Activated CD8-positive, alpha-beta T cell treated with anti-CD3 and anti-CD28 coated beads, Interleukin-2, amount 10 ng/mL, durations not matched to agents 7 days and 5 days (primary cell): ENCODE results near the gene POLH. TPM values are rescaled to one million over a fixed set of nuclear protein-coding genes. Genes with fewer than 3 reads are reported as not detected.
"Not testable (repeated sequence)": the region's sequence is repeated elsewhere in the genome, so short reads cannot be mapped to it uniquely, and the experiment has no call there.

ENCODE experiments used
- ATAC-seq: fragments of 150-1000 bp; cut with Tn5 transposase; one replicate; pipeline ENCODE4 v1.10.0; 2021; ENCODE audit warnings: moderate library complexity
- CTCF ChIA-PET: fragments of 350-600 bp; sonication (Branson Sonifier 250); formaldehyde crosslinking; loops from one replicate; lab custom pipeline; 2021; ENCODE audit warnings: antibody characterized with exemption; lab: Charles Lee
- POLR2A ChIA-PET: fragments of 350-600 bp; sonication (Branson Sonifier 250); formaldehyde crosslinking; loops from one replicate; lab custom pipeline; 2021; ENCODE audit warnings: antibody characterized with exemption; lab: Charles Lee
- DNase-seq: peaks from one replicate; pipeline ENCODE4 v3.0.0-alpha.2; 2020
- H3K27ac Mint-ChIP-seq: one replicate; pipeline ENCODE4 v1.8.0; 2021; ENCODE audit warnings: mild to moderate bottlenecking, mixed read lengths
- H3K27me3 Mint-ChIP-seq: one replicate; pipeline ENCODE4 v1.8.0; 2021; ENCODE audit warnings: low read depth, mixed read lengths
- H3K36me3 Mint-ChIP-seq: one replicate; pipeline ENCODE4 v1.8.0; 2021; ENCODE audit warnings: low read depth, mixed read lengths
- H3K4me1 Mint-ChIP-seq: one replicate; pipeline ENCODE4 v1.8.0; 2021; ENCODE audit warnings: low read depth, mixed read lengths
- H3K4me3 Mint-ChIP-seq: one replicate; pipeline ENCODE4 v1.8.0; 2021; ENCODE audit warnings: mild to moderate bottlenecking, mixed read lengths
- H3K9me3 Mint-ChIP-seq: one replicate; pipeline ENCODE4 v1.8.0; 2022; ENCODE audit warnings: mixed read lengths; ENCODE audit not compliant: insufficient read depth
- total RNA-seq, 2 experiments: library from RNA; stranded (reverse); gene quantifications; one replicate each; pipeline ENCODE4 v1.2.3, GENCODE V29; 2021

POLH gene
- total RNA-seq, 2 experiments from 2014 or later: 73.1 to 75.2 TPM

DNA sequence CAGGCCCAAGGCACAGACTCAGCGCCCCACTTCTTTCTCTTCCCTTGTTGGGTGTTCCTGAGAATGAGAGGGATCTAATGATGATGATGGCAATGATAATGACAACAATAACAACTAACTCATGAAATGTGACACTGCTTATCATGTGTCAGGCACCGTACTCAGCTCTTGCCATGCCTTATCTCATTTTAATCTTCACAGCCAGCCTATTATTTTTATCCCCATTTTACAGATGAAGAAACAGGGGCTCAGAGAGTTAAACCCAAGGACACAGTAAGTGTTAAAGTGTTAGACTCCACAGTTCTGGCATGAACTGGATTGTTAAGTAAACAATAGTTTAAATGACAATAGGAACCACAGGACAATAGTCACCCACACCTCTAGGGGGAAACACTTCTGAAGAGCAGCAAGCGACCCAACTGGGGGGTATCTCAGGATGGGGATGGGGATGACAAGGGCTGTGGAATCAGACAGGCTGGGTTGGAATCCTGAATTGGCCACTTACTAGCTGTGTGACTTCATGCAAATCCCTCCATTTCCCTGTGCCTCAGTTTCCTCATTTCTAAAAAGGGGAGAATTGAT lies 81.3 kb downstream of the POLH start:
- Mint-ChIP-seq H3K9me3 (peaks cover 4% of the 10 kb centered on the region), H3K27me3 (peaks cover 2% of the 10 kb centered on the region), H3K36me3 (peaks cover 7% of the 10 kb centered on the region), H3K4me3 (no peak overlapping the region), H3K27ac (no peak overlapping the region), H3K4me1 (peaks cover 16% of the 10 kb centered on the region)
- DNase-seq (no peak), ATAC-seq (no peak)
- POLR2A ChIA-PET: no interaction called here
- CTCF ChIA-PET: interaction anchor here (3.0 kb wide), 1 partner anchor 9 kb away, joined by 26 read pairs; no protein-coding TSS in a partner anchor

DNA sequence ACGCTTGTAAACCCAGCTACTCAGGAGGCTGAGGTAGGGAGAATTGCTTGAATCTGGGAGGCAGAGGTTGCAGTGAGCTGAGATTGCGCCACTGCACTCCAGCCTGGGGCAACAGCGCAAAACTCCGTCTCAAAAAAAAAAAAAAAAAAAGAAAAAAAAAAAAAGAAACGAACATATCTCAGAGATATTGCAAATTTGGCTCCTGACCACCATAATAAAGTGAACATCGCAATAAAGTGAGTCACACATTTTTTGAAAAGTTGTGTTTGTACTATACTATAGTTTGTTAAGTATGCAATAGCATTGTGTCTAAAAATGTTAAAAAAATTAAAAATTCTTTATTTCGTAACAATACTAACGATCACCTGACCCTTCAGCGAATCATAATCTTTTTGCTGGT lies 82.2 kb downstream of the POLH start:
- Mint-ChIP-seq H3K36me3 (peaks cover 7% of the 10 kb centered on the region), H3K27ac (no peak overlapping the region), H3K9me3 (peaks cover 4% of the 10 kb centered on the region), H3K27me3 (peaks cover 2% of the 10 kb centered on the region), H3K4me3 (no peak overlapping the region), H3K4me1 (peaks cover 23% of the 10 kb centered on the region)
- CTCF ChIA-PET: interaction anchor here (3.0 kb wide), 1 partner anchor 9 kb away, joined by 26 read pairs; no protein-coding TSS in a partner anchor
- DNase-seq (no peak), ATAC-seq (no peak)
- POLR2A ChIA-PET: no interaction called here

DNA sequence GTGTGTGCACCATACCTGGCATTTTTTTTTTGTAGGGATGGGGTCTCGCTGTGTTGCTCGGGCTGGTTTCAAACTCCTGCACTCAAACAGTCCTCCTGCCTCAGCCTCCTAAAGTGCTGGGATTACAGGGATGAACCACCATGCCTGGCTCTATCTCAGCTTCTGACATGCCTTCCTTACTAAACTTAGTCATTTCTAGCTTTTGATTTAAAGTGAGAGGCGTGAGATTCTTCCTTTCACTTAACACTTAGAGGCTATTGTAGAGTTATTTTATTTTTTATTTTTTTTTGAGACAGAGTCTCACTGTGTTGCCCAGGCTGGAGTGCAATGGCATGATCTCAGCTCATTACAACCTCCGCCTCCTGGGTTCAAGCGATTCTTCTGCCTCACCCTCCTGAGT lies 87.0 kb downstream of the POLH start:
- not testable (repeated sequence) for DNase-seq

More for the DNA sequence above, 87.0 kb downstream of the POLH start:
- not testable (repeated sequence) for H3K36me3 Mint-ChIP-seq, ATAC-seq, H3K27me3 Mint-ChIP-seq, H3K27ac Mint-ChIP-seq, H3K4me3 Mint-ChIP-seq, H3K9me3 Mint-ChIP-seq
- peaks cover 34% of the 10 kb centered on the region for H3K4me1 Mint-ChIP-seq
- CTCF ChIA-PET: interaction anchor here (1.4 kb wide), 1 partner anchor 416 kb away, joined by 7 read pairs; no protein-coding TSS in a partner anchor
- POLR2A ChIA-PET: interaction anchor here (1.1 kb wide), 1 partner anchor 26 kb away, joined by 3 read pairs; no protein-coding TSS in a partner anchor

Other genes starting within 250 kb of the POLH start
- gene ZNF318, start 206.5 kb upstream of the POLH start, total RNA-seq: 1 to 10 TPM; 6.7 to 7.0 TPM
- gene ABCC10, start 148.6 kb upstream of the POLH start, total RNA-seq: 10 to 100 TPM; 38.8 to 39.8 TPM
- not detected for gene DLK2, start 120.6 kb upstream of the POLH start, total RNA-seq
- gene TJAP1, start 98.6 kb upstream of the POLH start, total RNA-seq: 10 to 100 TPM; 34.7 to 35.5 TPM
- under 1 TPM; 0.26 to 0.55 TPM for gene LRRC73, start 65.8 kb upstream of the POLH start, total RNA-seq
- gene YIPF3, start 59.3 kb upstream of the POLH start, total RNA-seq: 10 to 100 TPM; 55.6 to 59.0 TPM
- gene POLR1C, start 59.1 kb upstream of the POLH start, total RNA-seq: 10 to 100 TPM; 34.7 to 35.4 TPM
- gene XPO5, start 147 bp upstream of the POLH start, total RNA-seq: 10 to 100 TPM; 57.6 to 62.1 TPM
- gene GTPBP2, start 53.1 kb downstream of the POLH start, total RNA-seq: 10 to 100 TPM; 94.3 to 99.4 TPM
- 10 to 100 TPM; 44.2 to 44.6 TPM for gene MAD2L1BP, start 59.7 kb downstream of the POLH start, total RNA-seq
- gene RSPH9, start 68.9 kb downstream of the POLH start, total RNA-seq: not detected
- gene MRPS18A, start 111.6 kb downstream of the POLH start, total RNA-seq: 10 to 100 TPM; 38.7 to 43.2 TPM
- gene VEGFA, start 194.0 kb downstream of the POLH start, total RNA-seq: 10 to 100 TPM; 37.9 to 39.3 TPM